ENCODE data around the gene CDON. TPM values are rescaled to one million over a fixed set of nuclear protein-coding genes. Genes with fewer than 3 reads are reported as not detected.

The CDON gene
- total RNA-seq, 2 experiments from 2014 or later: 3.2 to 4.0 TPM

GRCh38 chr11:126101930-126102283, 39.2 kb upstream of the CDON start:
- Mint-ChIP-seq H3K4me1 (ENCODE audit: low read depth) (no peaks in the 10 kb centered on the region), H3K27me3 (no peaks in the 10 kb centered on the region), H3K27ac (no peak overlapping the region), H3K4me3 (no peak overlapping the region), H3K36me3 (ENCODE audit: low read depth) (no peaks in the 10 kb centered on the region), H3K9me3 (no peaks in the 10 kb centered on the region)
- ChIA-PET POLR2A (no interaction called here), CTCF (interaction anchor here (1.0 to 2.1 kb wide), 2 partner anchors 24 to 92 kb away, joined by 3 to 6 read pairs; no protein-coding TSS in a partner anchor)
- ATAC-seq (no peak), DNase-seq (no peak)
- TF ChIP-seq, protein P1, sequence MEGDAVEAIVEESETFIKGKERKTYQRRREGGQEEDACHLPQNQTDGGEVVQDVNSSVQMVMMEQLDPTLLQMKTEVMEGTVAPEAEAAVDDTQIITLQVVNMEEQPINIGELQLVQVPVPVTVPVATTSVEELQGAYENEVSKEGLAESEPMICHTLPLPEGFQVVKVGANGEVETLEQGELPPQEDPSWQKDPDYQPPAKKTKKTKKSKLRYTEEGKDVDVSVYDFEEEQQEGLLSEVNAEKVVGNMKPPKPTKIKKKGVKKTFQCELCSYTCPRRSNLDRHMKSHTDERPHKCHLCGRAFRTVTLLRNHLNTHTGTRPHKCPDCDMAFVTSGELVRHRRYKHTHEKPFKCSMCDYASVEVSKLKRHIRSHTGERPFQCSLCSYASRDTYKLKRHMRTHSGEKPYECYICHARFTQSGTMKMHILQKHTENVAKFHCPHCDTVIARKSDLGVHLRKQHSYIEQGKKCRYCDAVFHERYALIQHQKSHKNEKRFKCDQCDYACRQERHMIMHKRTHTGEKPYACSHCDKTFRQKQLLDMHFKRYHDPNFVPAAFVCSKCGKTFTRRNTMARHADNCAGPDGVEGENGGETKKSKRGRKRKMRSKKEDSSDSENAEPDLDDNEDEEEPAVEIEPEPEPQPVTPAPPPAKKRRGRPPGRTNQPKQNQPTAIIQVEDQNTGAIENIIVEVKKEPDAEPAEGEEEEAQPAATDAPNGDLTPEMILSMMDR (IDR thresholded peaks at IDR 0.05): no peak
- intact Hi-C loops (cut with micrococcal nuclease): no loop called here

GRCh38 chr11:126101251-126101929, 38.7 kb upstream of the CDON start:
- Mint-ChIP-seq H3K4me3 (no peak overlapping the region), H3K9me3 (no peaks in the 10 kb centered on the region), H3K4me1 (ENCODE audit: low read depth) (no peaks in the 10 kb centered on the region), H3K36me3 (ENCODE audit: low read depth) (no peaks in the 10 kb centered on the region), H3K27me3 (no peaks in the 10 kb centered on the region), H3K27ac (no peak overlapping the region)
- no peak for ATAC-seq
- CTCF ChIA-PET: interaction anchor here (2.1 kb wide), 1 partner anchor 92 kb away, joined by 6 read pairs; no protein-coding TSS in a partner anchor
- intact Hi-C loops (cut with micrococcal nuclease): no loop called here
- TF ChIP-seq, protein P1 (IDR thresholded peaks at IDR 0.05): no peak
- POLR2A ChIA-PET: no interaction called here
- DNase-seq: no peak

DNA sequence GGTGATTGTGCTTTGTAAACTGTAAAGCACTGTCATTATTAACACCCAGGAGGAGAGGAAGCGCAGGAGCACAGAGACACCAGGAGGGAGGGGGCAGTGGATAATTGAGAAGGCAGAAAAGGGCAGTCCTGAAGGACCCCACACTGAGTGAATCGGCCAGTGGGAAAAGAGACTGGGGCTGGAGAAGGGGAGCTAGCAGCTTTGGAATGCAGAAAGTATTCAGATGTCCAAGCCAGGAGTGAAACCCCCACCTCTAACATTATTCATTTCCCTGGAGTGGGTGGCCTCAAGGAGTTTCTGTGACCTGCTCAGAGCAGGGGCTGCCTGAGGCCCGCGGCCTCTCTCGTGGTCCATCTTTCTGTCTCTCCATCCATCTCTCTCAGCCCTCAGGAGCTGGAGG, 38.0 kb upstream of the CDON start:
- no peak overlapping the region for H3K27ac Mint-ChIP-seq
- POLR2A ChIA-PET: no interaction called here
- H3K4me3 Mint-ChIP-seq: no peak overlapping the region

GRCh38 chr11:126098204-126098769, 35.6 kb upstream of the CDON start:
- ATAC-seq: no peak

More for the DNA sequence above, 38.0 kb upstream of the CDON start:
- intact Hi-C loops (cut with micrococcal nuclease): no loop called here
- TF ChIP-seq, protein P1 (IDR thresholded peaks at IDR 0.05): no peak
- H3K36me3 Mint-ChIP-seq (ENCODE audit: low read depth): no peaks in the 10 kb centered on the region
- H3K27me3 Mint-ChIP-seq: no peaks in the 10 kb centered on the region
- no peak for DNase-seq
- no peaks in the 10 kb centered on the region for H3K9me3 Mint-ChIP-seq
- no peaks in the 10 kb centered on the region for H3K4me1 Mint-ChIP-seq (ENCODE audit: low read depth)
- CTCF ChIA-PET: no interaction called here
- no peak for ATAC-seq

GRCh38 chr11:126095745-126096144, 33.1 kb upstream of the CDON start:
- no peaks in the 10 kb centered on the region for H3K9me3 Mint-ChIP-seq
- no peaks in the 10 kb centered on the region for H3K27me3 Mint-ChIP-seq
- ChIA-PET POLR2A (no interaction called here), CTCF (no interaction called here)
- no peaks in the 10 kb centered on the region for H3K4me1 Mint-ChIP-seq (ENCODE audit: low read depth)
- TF ChIP-seq, protein P1 (IDR thresholded peaks at IDR 0.05): no peak
- H3K36me3 Mint-ChIP-seq (ENCODE audit: low read depth): no peaks in the 10 kb centered on the region
- intact Hi-C loops (cut with micrococcal nuclease): no loop called here
- no peak overlapping the region for H3K4me3 Mint-ChIP-seq
- H3K27ac Mint-ChIP-seq: no peak overlapping the region
- no peak for ATAC-seq
- DNase-seq: no peak

More at GRCh38 chr11:126098204-126098769, 35.6 kb upstream of the CDON start:
- Mint-ChIP-seq H3K27ac (no peak overlapping the region), H3K4me1 (ENCODE audit: low read depth) (no peaks in the 10 kb centered on the region), H3K4me3 (no peak overlapping the region), H3K36me3 (ENCODE audit: low read depth) (no peaks in the 10 kb centered on the region), H3K9me3 (no peaks in the 10 kb centered on the region), H3K27me3 (no peaks in the 10 kb centered on the region)
- POLR2A ChIA-PET: no interaction called here
- intact Hi-C loops (cut with micrococcal nuclease): no loop called here
- TF ChIP-seq, protein P1 (IDR thresholded peaks at IDR 0.05): no peak
- DNase-seq: no peak
- CTCF ChIA-PET: interaction anchor here (1.0 kb wide), 1 partner anchor 175 kb away, joined by 3 read pairs; no protein-coding TSS in a partner anchor
